ENCODE results near the gene TSPAN17. TPM values are rescaled to one million over a fixed set of nuclear protein-coding genes. Genes with fewer than 3 reads are reported as not detected.

The TSPAN17 gene
- total RNA-seq, 1 experiment from 2014 or later, result 23.3 TPM

GRCh38 chr5:176704355-176704754, 57.1 kb downstream of the TSPAN17 start:
- Histone ChIP-seq H3K36me3 (ENCODE audit: insufficient read depth, low read length, poor library complexity, severe bottlenecking) (no peaks in the 10 kb centered on the region), H3K27me3 (replicated peaks; ENCODE audit: insufficient read depth, low read depth, low read length, poor library complexity) (no peaks in the 10 kb centered on the region), H3K27ac (ENCODE audit: low read depth, low read length, poor library complexity, severe bottlenecking) (no peak overlapping the region), H3K4me1 (ENCODE audit: insufficient read depth, low read length, poor library complexity, severe bottlenecking) (no peaks in the 10 kb centered on the region), H3K9me3 (ENCODE audit: low read depth, low read length, poor library complexity, severe bottlenecking) (no peaks in the 10 kb centered on the region), H3K4me3 (ENCODE audit: low read depth, low read length, poor library complexity, severe bottlenecking) (no peak overlapping the region)
- ChIA-PET POLR2A (ENCODE audit: low non-redundant PET) (no interaction called here), CTCF (no interaction called here)
- TF ChIP-seq CTCF (conservative IDR thresholded peaks at IDR 0.05; ENCODE audit: low read depth, low read length), result no peak
- TF ChIP-seq EZH2 (IDR thresholded peaks at IDR 0.05; ENCODE audit: borderline replicate concordance, low read depth, low read length, poor library complexity, severe bottlenecking), result no peak
- intact Hi-C loops (cut with micrococcal nuclease; ENCODE audit: unreplicated experiment), result no loop called here
- no TSS peak for BruUV-seq (replicated peaks)
- DNase-seq (ENCODE audit: low spot score), result no peak

- intact Hi-C loops (cut with micrococcal nuclease; ENCODE audit: unreplicated experiment), result no loop called here
- POLR2A ChIA-PET (ENCODE audit: low non-redundant PET), result no interaction called here
- Histone ChIP-seq H3K4me3 (ENCODE audit: low read depth, low read length, poor library complexity, severe bottlenecking) (no peak overlapping the region), H3K4me1 (ENCODE audit: insufficient read depth, low read length, poor library complexity, severe bottlenecking) (no peaks in the 10 kb centered on the region), H3K27ac (ENCODE audit: low read depth, low read length, poor library complexity, severe bottlenecking) (no peak overlapping the region), H3K9me3 (ENCODE audit: low read depth, low read length, poor library complexity, severe bottlenecking) (no peaks in the 10 kb centered on the region), H3K27me3 (replicated peaks; ENCODE audit: insufficient read depth, low read depth, low read length, poor library complexity) (no peaks in the 10 kb centered on the region), H3K36me3 (ENCODE audit: insufficient read depth, low read length, poor library complexity, severe bottlenecking) (no peaks in the 10 kb centered on the region)
- DNase-seq (ENCODE audit: low spot score), result no peak
- TF ChIP-seq EZH2 (IDR thresholded peaks at IDR 0.05; ENCODE audit: borderline replicate concordance, low read depth, low read length, poor library complexity, severe bottlenecking), result no peak
- TF ChIP-seq CTCF (conservative IDR thresholded peaks at IDR 0.05; ENCODE audit: low read depth, low read length), result no peak
- no TSS peak for BruUV-seq (replicated peaks)
- CTCF ChIA-PET, result no interaction called here
Observed at GRCh38 chr5:176704817-176705216, 57.5 kb downstream of the TSPAN17 start.

Small RNA genes lying within 50 kb of the gene (microRNA-seq; reads per million reads assigned to microRNA genes)
- gene MIR4281, result not detected

Other genes starting within 250 kb of the TSPAN17 start
- gene CLTB, start 230.9 kb upstream of the TSPAN17 start, total RNA-seq (2021), result 48.9 and 61.8 TPM in 2 replicates
- gene FAF2, start 199.1 kb upstream of the TSPAN17 start, total RNA-seq (2021), result 50.7 and 53.2 TPM in 2 replicates
- 80.3 and 92.8 TPM in 2 replicates for gene RNF44, start 110.1 kb upstream of the TSPAN17 start, total RNA-seq (2021)
- gene CDHR2, start 98.1 kb upstream of the TSPAN17 start, total RNA-seq (2021), result 0.35 TPM in 1 of 2 replicates, not detected in the other
- 16.7 and 18.9 TPM in 2 replicates for gene GPRIN1, start 37.3 kb upstream of the TSPAN17 start, total RNA-seq (2021)
- gene SNCB, start 16.9 kb upstream of the TSPAN17 start, total RNA-seq (2021), result not detected in 2 replicates
- gene EIF4E1B, start 16.8 kb upstream of the TSPAN17 start, total RNA-seq (2021), result not detected in 2 replicates
- gene UNC5A, start 163.1 kb downstream of the TSPAN17 start, total RNA-seq (2021), result 7.5 and 7.8 TPM in 2 replicates

Data from A673 (cell line).